ENCODE data around the gene CXCL3.

The CXCL3 gene

DNA sequence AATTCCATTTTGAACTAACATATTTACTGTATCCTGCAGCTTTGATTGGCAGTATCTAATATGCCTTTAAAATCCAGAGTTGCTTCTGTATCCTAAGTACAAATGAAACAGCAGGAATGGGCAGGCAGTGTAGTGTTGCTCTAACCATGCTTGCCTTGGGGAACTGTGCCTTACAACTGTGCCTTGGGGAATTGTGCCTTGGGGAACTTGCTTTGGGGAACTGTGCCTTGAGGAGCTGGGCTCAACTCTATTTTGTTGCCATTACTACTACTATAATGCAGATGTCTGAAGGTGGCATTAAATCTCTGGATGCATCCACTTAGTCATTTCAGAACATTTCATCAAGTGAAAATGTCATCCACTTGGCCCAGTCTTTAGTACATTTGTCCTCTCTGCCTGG is 6.9 kb downstream of the CXCL3 start:
- no peak overlapping the region for H3K4me3 ChIP-seq (ENCODE audit: low read depth, low read length)
- TF ChIP-seq, protein P1, sequence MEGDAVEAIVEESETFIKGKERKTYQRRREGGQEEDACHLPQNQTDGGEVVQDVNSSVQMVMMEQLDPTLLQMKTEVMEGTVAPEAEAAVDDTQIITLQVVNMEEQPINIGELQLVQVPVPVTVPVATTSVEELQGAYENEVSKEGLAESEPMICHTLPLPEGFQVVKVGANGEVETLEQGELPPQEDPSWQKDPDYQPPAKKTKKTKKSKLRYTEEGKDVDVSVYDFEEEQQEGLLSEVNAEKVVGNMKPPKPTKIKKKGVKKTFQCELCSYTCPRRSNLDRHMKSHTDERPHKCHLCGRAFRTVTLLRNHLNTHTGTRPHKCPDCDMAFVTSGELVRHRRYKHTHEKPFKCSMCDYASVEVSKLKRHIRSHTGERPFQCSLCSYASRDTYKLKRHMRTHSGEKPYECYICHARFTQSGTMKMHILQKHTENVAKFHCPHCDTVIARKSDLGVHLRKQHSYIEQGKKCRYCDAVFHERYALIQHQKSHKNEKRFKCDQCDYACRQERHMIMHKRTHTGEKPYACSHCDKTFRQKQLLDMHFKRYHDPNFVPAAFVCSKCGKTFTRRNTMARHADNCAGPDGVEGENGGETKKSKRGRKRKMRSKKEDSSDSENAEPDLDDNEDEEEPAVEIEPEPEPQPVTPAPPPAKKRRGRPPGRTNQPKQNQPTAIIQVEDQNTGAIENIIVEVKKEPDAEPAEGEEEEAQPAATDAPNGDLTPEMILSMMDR (IDR thresholded peaks at IDR 0.05; ENCODE audit: low read depth, low read length): no peak

DNA sequence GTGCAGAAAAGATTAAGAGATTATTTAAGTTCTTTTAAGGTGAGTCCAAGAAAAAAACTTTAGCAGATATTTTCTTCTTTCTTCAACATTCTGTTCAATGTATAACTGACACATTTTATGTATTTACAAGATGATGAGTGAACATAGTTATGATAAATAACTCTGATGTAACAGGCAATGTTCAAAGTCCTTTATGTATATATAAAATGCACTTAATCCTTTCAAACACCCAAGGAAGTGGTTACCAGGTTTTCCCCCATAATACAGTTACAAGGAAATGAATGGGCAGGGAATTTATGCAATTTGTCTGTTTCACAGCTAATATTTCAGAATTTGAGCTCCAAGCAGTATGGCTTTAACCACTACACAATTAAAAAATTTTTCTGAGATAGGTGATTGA is 8.2 kb downstream of the CXCL3 start:
- H3K4me3 ChIP-seq (ENCODE audit: low read depth, low read length): no peak overlapping the region
- TF ChIP-seq, protein P1 (IDR thresholded peaks at IDR 0.05; ENCODE audit: low read depth, low read length): no peak

DNA sequence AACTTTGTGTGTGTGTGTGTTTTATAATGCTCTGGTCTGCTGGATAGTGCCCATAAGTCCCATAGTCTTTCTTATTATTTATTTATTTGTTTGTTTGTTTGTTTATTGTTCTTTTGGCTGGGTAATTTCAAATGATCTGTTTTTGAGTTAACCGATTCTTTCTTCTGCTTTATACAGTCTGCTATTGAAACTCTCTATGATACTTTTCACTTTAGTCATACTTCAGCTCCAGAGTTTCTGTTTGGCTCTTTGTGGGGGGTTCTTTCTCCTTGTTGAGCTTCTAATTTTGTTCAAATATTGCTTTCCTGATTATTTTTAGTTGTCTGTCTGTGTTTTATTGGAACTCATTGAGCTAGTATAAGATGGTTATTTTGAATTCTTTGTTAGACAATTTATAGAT is 10.0 kb downstream of the CXCL3 start:
- H3K4me3 ChIP-seq (ENCODE audit: low read depth, low read length): no peak overlapping the region
- TF ChIP-seq, protein P1 (IDR thresholded peaks at IDR 0.05; ENCODE audit: low read depth, low read length): no peak

DNA sequence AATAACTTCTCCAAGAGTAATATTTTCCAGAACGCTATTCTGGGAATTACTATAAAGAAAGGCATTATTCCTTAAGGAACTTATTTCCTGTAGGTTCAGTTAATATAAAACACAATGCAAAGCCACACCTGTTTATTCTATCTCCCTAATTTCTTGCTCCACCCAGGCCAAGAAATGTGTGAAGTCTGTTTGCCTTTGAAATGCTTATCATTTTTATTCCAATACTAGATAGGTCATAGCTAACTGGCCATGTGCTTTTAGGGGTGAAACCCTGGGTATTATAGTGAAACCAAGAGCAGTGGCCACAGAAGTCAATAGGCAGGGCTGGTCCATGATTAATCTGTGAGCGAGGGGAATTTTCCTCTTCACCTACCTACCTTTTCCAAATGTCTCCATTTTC is 14.8 kb downstream of the CXCL3 start:
- H3K4me3 ChIP-seq (ENCODE audit: low read depth, low read length): no peak overlapping the region
- TF ChIP-seq, protein P1 (IDR thresholded peaks at IDR 0.05; ENCODE audit: low read depth, low read length): no peak

DNA sequence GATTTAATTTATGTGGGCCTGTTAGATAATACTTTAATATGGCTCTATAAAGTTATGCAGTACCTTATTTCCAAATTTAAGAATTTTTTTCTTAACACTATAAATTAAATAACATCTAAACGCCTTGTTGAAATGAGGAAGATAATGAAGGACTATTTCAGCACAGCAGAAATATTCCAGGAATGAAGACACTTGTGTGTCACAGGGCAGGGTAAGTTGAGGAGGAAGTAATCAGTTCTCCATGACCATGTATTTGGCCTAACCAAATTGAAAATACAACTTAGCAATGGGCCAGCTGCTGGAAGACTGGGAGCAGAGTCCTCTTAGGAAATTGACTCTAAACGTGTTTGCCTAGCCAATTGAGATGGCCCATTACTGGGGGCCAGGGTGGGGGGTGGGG is 16.9 kb downstream of the CXCL3 start:
- no peak overlapping the region for H3K4me3 ChIP-seq (ENCODE audit: low read depth, low read length)
- TF ChIP-seq, protein P1 (IDR thresholded peaks at IDR 0.05; ENCODE audit: low read depth, low read length): no peak

DNA sequence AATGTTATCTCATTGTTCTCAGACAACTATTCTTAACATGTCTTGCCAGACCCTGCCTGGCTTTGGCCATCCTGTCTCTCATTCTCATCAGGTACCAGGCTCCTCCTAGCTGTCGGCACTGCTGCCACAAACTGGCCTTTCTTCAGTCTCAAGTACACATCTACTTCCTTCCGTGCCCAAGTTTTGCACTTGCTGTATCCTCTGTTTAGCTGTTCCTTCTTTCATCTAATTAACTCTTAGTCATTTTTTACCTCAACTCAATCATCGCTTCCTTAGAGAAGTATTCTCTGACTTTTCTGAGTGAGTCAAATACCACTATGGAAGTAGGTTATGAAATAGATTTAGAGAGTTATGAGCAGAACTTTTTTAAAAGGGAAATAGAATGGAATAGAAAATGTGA is 19.7 kb downstream of the CXCL3 start:
- H3K4me3 ChIP-seq (ENCODE audit: low read depth, low read length): no peak overlapping the region
- TF ChIP-seq, protein P1 (IDR thresholded peaks at IDR 0.05; ENCODE audit: low read depth, low read length): no peak

DNA sequence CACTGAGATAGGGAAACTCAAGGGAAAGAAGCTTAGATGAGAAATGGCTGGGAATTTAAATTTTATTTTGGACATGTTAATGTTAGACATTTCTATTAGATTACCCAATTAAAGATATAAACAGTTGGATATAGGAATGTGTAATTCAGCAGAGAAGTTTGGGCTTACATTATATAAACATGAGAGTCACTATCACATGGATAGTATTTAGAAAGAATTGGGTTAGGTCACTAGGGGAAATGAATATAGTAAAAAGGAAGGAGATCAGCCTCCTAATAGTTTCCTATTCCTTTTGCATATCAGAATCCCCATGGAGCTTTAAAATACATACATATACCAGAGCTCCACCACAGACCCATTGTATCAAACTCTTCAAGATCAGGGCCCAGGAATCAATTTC is 20.4 kb downstream of the CXCL3 start:
- H3K4me3 ChIP-seq (ENCODE audit: low read depth, low read length): no peak overlapping the region
- TF ChIP-seq, protein P1 (IDR thresholded peaks at IDR 0.05; ENCODE audit: low read depth, low read length): no peak
